GM12878 (cell line): ENCODE results near the gene TMEM109. TPM values are rescaled to one million over a fixed set of nuclear protein-coding genes. Genes with fewer than 3 reads are reported as not detected.

Experiments used
- ATAC-seq: fragments of 200-7000 bp; cut with Tn5 transposase; 3 replicates; pipeline ENCODE4 v1.9.1; 2020; ENCODE audit warnings: mild to moderate bottlenecking, moderate library complexity
- BruUV-seq: library from RNA; stranded (reverse); fragments of 400-500 nt; replicated peaks from 2 replicates; lab custom pipeline; 2021; lab: Mats Ljungman, UMichigan
- CTCF ChIA-PET: fragments of 300-600 bp; sonication (Branson Sonifier 250); formaldehyde crosslinking; extraction: SDS; loops from one replicate; lab custom pipeline; 2021; ENCODE audit warnings: inconsistent platforms; lab: Yijun Ruan, JAX
- POLR2A ChIA-PET: fragments of 350-600 bp; formaldehyde crosslinking; extraction: SDS; loops from one replicate; lab custom pipeline; 2021; ENCODE audit warnings: inconsistent platforms; lab: Charles Lee
- RAD21 ChIA-PET: fragments of 300-600 bp; sonication (Branson Sonifier 250); formaldehyde crosslinking; loops from one replicate; lab custom pipeline; 2023; ENCODE audit warnings: antibody characterized with exemption; ENCODE audit not compliant: unreplicated experiment; lab: Charles Lee
- SMC1A ChIA-PET: fragments of 300-600 bp; sonication (Branson Sonifier 250); formaldehyde crosslinking; loops from one replicate; lab custom pipeline; 2023; ENCODE audit not compliant: unreplicated experiment, uncharacterized antibody; lab: Charles Lee
- DNase-seq: peaks from one replicate; pipeline ENCODE4 v3.0.0-alpha.2; 2011; ENCODE audit warnings: low read depth, low spot score
- FAIRE-seq: peaks from 3 replicates; lab custom pipeline; 2011; peaks lifted over from hg19 to GRCh38; lab: Jason Lieb, UNC
- H2AFZ ChIP-seq: 2 replicates; pipeline ENCODE4 v1.6.0; 2011; ENCODE audit warnings: low read depth, low read length, control low read depth; ENCODE audit not compliant: control insufficient read depth
- H3K27ac ChIP-seq: 2 replicates; pipeline ENCODE4 v1.5.1; 2011; ENCODE audit warnings: control low read depth; ENCODE audit not compliant: control insufficient read depth, insufficient read depth
- H3K27me3 ChIP-seq, 2 experiments: replicated peaks in 1 of 2; 2 replicates each; pipeline versions ENCODE4 v1.6.0 to v1.6.1; 2011; ENCODE audit warnings: low read length in 1 of 2; ENCODE audit not compliant: control insufficient read depth in 2 of 2, insufficient read depth in 2 of 2
- H3K36me3 ChIP-seq, 2 experiments: 2 replicates each; pipeline ENCODE4 v1.5.1; 2011; ENCODE audit warnings: low read length in 1 of 2; ENCODE audit not compliant: control insufficient read depth in 2 of 2, insufficient read depth in 2 of 2
- H3K4me1 ChIP-seq: 2 replicates; pipeline ENCODE4 v1.6.1; 2011; ENCODE audit warnings: mild to moderate bottlenecking, low read length, moderate library complexity, mixed read lengths; ENCODE audit not compliant: control insufficient read depth, insufficient read depth
- H3K4me2 ChIP-seq: 2 replicates; pipeline ENCODE4 v1.6.0; 2011; ENCODE audit warnings: control low read depth; ENCODE audit not compliant: control insufficient read depth, insufficient read depth
- H3K4me3 ChIP-seq: fragments of 200-600 bp; sonication (generic); 2 replicates; pipeline ENCODE4 v1.5.1; 2016
- H3K79me2 ChIP-seq: 2 replicates; pipeline ENCODE4 v1.6.0; 2011; ENCODE audit warnings: low read length; ENCODE audit not compliant: control insufficient read depth, insufficient read depth
- H3K9ac ChIP-seq: 2 replicates; pipeline ENCODE4 v1.8.0; 2011; ENCODE audit warnings: low read length, control low read depth, mixed read lengths; ENCODE audit not compliant: control insufficient read depth, insufficient read depth
- H3K9me3 ChIP-seq: replicated peaks from 3 replicates; pipeline ENCODE4 v1.5.1; 2011; ENCODE audit warnings: mild to moderate bottlenecking, low read length; ENCODE audit not compliant: control insufficient read depth, insufficient read depth
- H4K20me1 ChIP-seq: 2 replicates; pipeline ENCODE4 v1.6.0; 2011; ENCODE audit not compliant: control insufficient read depth, insufficient read depth
- ATF3 ChIP-seq: IDR thresholded peaks from 2 replicates; pipeline ENCODE4 v1.6.1; 2011; ENCODE audit warnings: low read depth, mild to moderate bottlenecking, low read length, moderate library complexity, borderline replicate concordance; ENCODE audit errors: extremely low read depth
- BCL3 ChIP-seq: IDR thresholded peaks from 2 replicates; pipeline ENCODE4 v1.6.1; 2011; ENCODE audit warnings: borderline replicate concordance, low read depth, mild to moderate bottlenecking, moderate library complexity, low read length; ENCODE audit not compliant: insufficient read depth, poor library complexity, severe bottlenecking
- BHLHE40 ChIP-seq, 2 experiments: fragments of 450-650 bp in 1 of 2; IDR thresholded peaks; 2 replicates each; pipeline ENCODE4 v1.6.1; 2011 to 2017; ENCODE audit warnings: low read depth in 2 of 2, borderline replicate concordance in 1 of 2, improper control_type of control experiment in 1 of 2, low read length in 1 of 2, mild to moderate bottlenecking in 1 of 2
- CBX3 ChIP-seq: fragments of 200-600 bp; sonication (generic); IDR thresholded peaks from 2 replicates; pipeline ENCODE4 v1.6.1; 2016; ENCODE audit warnings: low read depth, borderline replicate concordance
- CHD4 ChIP-seq: fragments of 200-600 bp; sonication (generic); IDR thresholded peaks from 2 replicates; pipeline ENCODE4 v1.6.1; 2016; ENCODE audit warnings: mild to moderate bottlenecking
- EP300 ChIP-seq, 2 experiments: fragments of 150-350 bp in 1 of 2; IDR thresholded peaks; 2 replicates each; pipeline ENCODE4 v1.6.1; 2011 to 2012; ENCODE audit warnings: low read depth in 2 of 2, low read length in 2 of 2, borderline replicate concordance in 1 of 2, improper control_type of control experiment in 1 of 2, inconsistent platforms in 1 of 2; ENCODE audit not compliant: control insufficient read depth in 1 of 2
- ETV6 ChIP-seq, 2 experiments: fragments of 450-650 bp in 1 of 2; IDR thresholded peaks in 1 of 2; conservative IDR thresholded peaks in 1 of 2; 2 replicates each; pipeline ENCODE4 v1.6.1; 2014; ENCODE audit warnings: antibody characterized with exemption in 1 of 2, borderline replicate concordance in 1 of 2, low read depth in 1 of 2, mild to moderate bottlenecking in 1 of 2, moderate library complexity in 1 of 2
- KAT2A ChIP-seq: conservative IDR thresholded peaks from 2 replicates; pipeline ENCODE4 v1.6.1; 2011; ENCODE audit warnings: low read depth, low read length; ENCODE audit not compliant: control insufficient read depth
- KLF5 ChIP-seq: fragments of 450-650 bp; IDR thresholded peaks from 2 replicates; pipeline ENCODE4 v1.6.1; 2014; ENCODE audit warnings: mild to moderate bottlenecking; ENCODE audit not compliant: partially characterized antibody
- MEF2B ChIP-seq: fragments of 450-650 bp; IDR thresholded peaks from 2 replicates; pipeline ENCODE4 v1.6.1; 2018; ENCODE audit warnings: mild to moderate bottlenecking, moderate library complexity; ENCODE audit not compliant: partially characterized antibody, poor library complexity, severe bottlenecking
- NR2C1 ChIP-seq: fragments of 450-650 bp; IDR thresholded peaks from 2 replicates; pipeline ENCODE4 v1.6.1; 2017; ENCODE audit warnings: antibody characterized with exemption, mild to moderate bottlenecking, moderate library complexity
- POLR2A ChIP-seq: IDR thresholded peaks from 2 replicates; pipeline ENCODE4 v1.6.1; 2011; ENCODE audit warnings: low read depth, mild to moderate bottlenecking, low read length
- RCOR1 ChIP-seq: conservative IDR thresholded peaks from 2 replicates; pipeline ENCODE4 v1.6.1; 2012; ENCODE audit warnings: low read depth, low read length, improper control_type of control experiment
- SPI1 ChIP-seq: IDR thresholded peaks from 2 replicates; pipeline ENCODE4 v1.6.1; 2011; ENCODE audit warnings: low read depth, mild to moderate bottlenecking, low read length, moderate library complexity, borderline replicate concordance; ENCODE audit not compliant: insufficient read depth
- YBX1 ChIP-seq: fragments of 450-650 bp; IDR thresholded peaks from 2 replicates; pipeline ENCODE4 v1.6.1; 2016; ENCODE audit warnings: antibody characterized with exemption
- YY1 ChIP-seq: IDR thresholded peaks from 2 replicates; pipeline ENCODE4 v1.6.1; 2011; ENCODE audit warnings: low read depth, mild to moderate bottlenecking, low read length
- ZBED1 ChIP-seq: IDR thresholded peaks from 2 replicates; pipeline ENCODE4 v1.6.1; 2016; ENCODE audit warnings: borderline replicate concordance
- ZNF384 ChIP-seq: IDR thresholded peaks from 2 replicates; pipeline ENCODE4 v1.6.1; 2012; ENCODE audit warnings: low read depth, mild to moderate bottlenecking, low read length, improper control_type of control experiment, borderline replicate concordance
- WGBS: methylation state at CpG from one replicate; pipeline ENCODE4 v1.1.6; 2016; ENCODE audit warnings: low lambda C conversion rate; ENCODE audit not compliant: insufficient replicate concordance, insufficient coverage; ENCODE audit errors: missing lambda C conversion rate; 5-methylcytosine and 5-hydroxymethylcytosine counted together
- in situ Hi-C: fragments of 300-500 bp; cut with MboI; formaldehyde crosslinking; loops from 9 replicates; pipeline ENCODE4 v1.14.3; 2018; ENCODE audit warnings: mixed read lengths
- intact Hi-C: fragments of 100-400 bp; cut with micrococcal nuclease; formaldehyde crosslinking; loops from one replicate; pipeline ENCODE4 v1.14.2; 2022; ENCODE audit not compliant: unreplicated experiment
- polyA plus RNA-seq, 11 experiments: library from polyadenylated mRNA; depleted of rRNA in 4 of 11; unstranded in 6 of 11; stranded (reverse) in 5 of 11; fragments of >200 nt; fragmentation: Nextera tagmentation in 4 of 11; fragmentation: Illumina TruSeq in 1 of 11; extraction: Ambion mirVana in 4 of 11; extraction: Trizol in 1 of 11; gene quantifications; 1 replicate in 1 of 11; 2 replicates in 10 of 11; pipeline versions ENCODE4 v1.2.1 to v1.2.3, GENCODE V29; 2011 to 2016; ENCODE audit warnings: inconsistent platforms in 2 of 11, missing spikeins in 2 of 11, low read depth in 1 of 11
- total RNA-seq, 4 experiments: library from RNA; depleted of rRNA in 3 of 4; stranded (reverse); fragments of >200 nt in 3 of 4; fragmentation: Illumina TruSeq in 1 of 4; extraction: Trizol in 1 of 4; gene quantifications; 2 replicates each; pipeline versions ENCODE4 v1.2.1 to v1.2.3, GENCODE V29; 2013 to 2021
- TF ChIP-seq, protein P1 (sequence below): IDR thresholded peaks from 2 replicates; pipeline ENCODE4 v1.6.1; 2011; ENCODE audit warnings: low read depth, low read length, improper control_type of control experiment, borderline replicate concordance

TMEM109 gene
- total and polyA plus RNA-seq, 10 of the 15 experiments (the other 5 are each of a cell fraction or from before 2014, with no cell fraction given), result 21.9 to 199 (median 85.2) TPM

- ATAC-seq (peak; percentile 70), FAIRE-seq (peak; percentile 35), DNase-seq (peak; percentile 69)
- Histone ChIP-seq H2AFZ (peak overlapping the region; percentile 69), H3K79me2 (peaks cover 38% of the 10 kb centered on the region), H3K9ac (peak overlapping the region; percentile 85), H3K27ac (peak overlapping the region; percentile 94), H3K36me3 (peaks cover 1 to 10% of the 10 kb centered on the region in 2 experiments), H3K4me1 (peaks cover 54% of the 10 kb centered on the region), H4K20me1 (no peaks in the 10 kb centered on the region), H3K4me2 (peak overlapping the region; percentile 99), H3K9me3 (no peaks in the 10 kb centered on the region), H3K4me3 (peak overlapping the region; percentile 82), H3K27me3 (no peaks in the 10 kb centered on the region)
- intact Hi-C loops, result loop anchor here (2.0 kb wide), 2 partner anchors 37 to 145 kb away; partner anchors contain the start of gene SLC15A3
- ChIA-PET CTCF (interaction anchor here (0.8 to 4.5 kb wide), 32 partner anchors 9 to 272 kb away, joined by 3 to 46 read pairs (median 6); partner anchors contain the start of genes PRPF19 and TMEM132A), RAD21 (interaction anchor here (0.5 to 5.9 kb wide), 28 partner anchors 8 to 883 kb away, joined by 3 to 43 read pairs (median 6); partner anchors contain the start of genes PRPF19 and TMEM132A), SMC1A (interaction anchor here (0.6 to 5.9 kb wide), 30 partner anchors 8 to 478 kb away, joined by 3 to 76 read pairs (median 4); partner anchors contain the start of genes CD6, PRPF19, SLC15A3 and TMEM132A), POLR2A (interaction anchor here (0.6 to 3.2 kb wide), 14 partner anchors 8 to 1300 kb away, joined by 3 to 11 read pairs (median 3); partner anchors contain the start of gene OSBP)
- in situ Hi-C loops, result no loop called here
- WGBS, result 3% methylated on average over 17 of the region's 17 CpGs
- BruUV-seq, result no TSS peak
- TF ChIP-seq POLR2A, result peak; percentile 31; the same call in 1 of the 2 replicates
- TF ChIP-seq ZNF384, result no peak
- peak; percentile 35 for TF ChIP-seq BCL3
- no peak for TF ChIP-seq KAT2A
- 0 out of 2 replicates have a peak, but pooled peaks have one; percentile 8 for TF ChIP-seq NR2C1
- TF ChIP-seq KLF5, result no peak
- peak in 1 of 2 experiments; percentile 100; a peak in 2 of 4 replicates for TF ChIP-seq ETV6 (conservative IDR thresholded peaks at IDR 0.05 in 1 of 2, IDR thresholded peaks at IDR 0.05 in 1 of 2; ENCODE audit: borderline replicate concordance in 1 of 2, low read depth in 1 of 2)
- peak; percentile 48 for TF ChIP-seq MEF2B
- TF ChIP-seq SPI1, result 0 out of 2 replicates have a peak, but pooled peaks have one; percentile 12
- TF ChIP-seq BHLHE40 (IDR thresholded peaks at IDR 0.05; ENCODE audit: borderline replicate concordance in 1 of 2, low read depth in 2 of 2, low read length in 1 of 2), result peak; percentile 53 to 67; a peak in 3 of 4 replicates
- no peak for TF ChIP-seq YBX1
- TF ChIP-seq CBX3, result no peak
- TF ChIP-seq ATF3, result no peak
- peak in 1 of 2 experiments; percentile 81; a peak in 1 of 4 replicates for TF ChIP-seq EP300 (IDR thresholded peaks at IDR 0.05; ENCODE audit: borderline replicate concordance in 1 of 2, control insufficient read depth in 1 of 2, low read depth in 2 of 2, low read length in 2 of 2)
- no peak for TF ChIP-seq CHD4
- no peak for TF ChIP-seq YY1
- 0 out of 2 replicates have a peak, but pooled peaks have one; percentile 24 for TF ChIP-seq ZBED1
- 0 out of 2 replicates have a peak, but pooled peaks have one; percentile 92 for TF ChIP-seq RCOR1
- TF ChIP-seq, protein P1, sequence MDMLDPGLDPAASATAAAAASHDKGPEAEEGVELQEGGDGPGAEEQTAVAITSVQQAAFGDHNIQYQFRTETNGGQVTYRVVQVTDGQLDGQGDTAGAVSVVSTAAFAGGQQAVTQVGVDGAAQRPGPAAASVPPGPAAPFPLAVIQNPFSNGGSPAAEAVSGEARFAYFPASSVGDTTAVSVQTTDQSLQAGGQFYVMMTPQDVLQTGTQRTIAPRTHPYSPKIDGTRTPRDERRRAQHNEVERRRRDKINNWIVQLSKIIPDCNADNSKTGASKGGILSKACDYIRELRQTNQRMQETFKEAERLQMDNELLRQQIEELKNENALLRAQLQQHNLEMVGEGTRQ, result no peak
These were observed 1.4 kb downstream of the TMEM109 start for GRCh38 chr11:60915248-60915914.
